K562 (cell line): ENCODE measurements around the gene ALG9. TPM values are rescaled to one million over a fixed set of nuclear protein-coding genes. Genes with fewer than 3 reads are reported as not detected.

ENCODE experiments used
- ATAC-seq: fragments of 200-7000 bp; cut with Tn5 transposase; 3 replicates; pipeline ENCODE4 v1.9.1; 2020; ENCODE audit warnings: moderate library complexity
- BruUV-seq: library from RNA; stranded (reverse); fragments of 400-500 nt; replicated peaks from 2 replicates; lab custom pipeline; 2021; lab: Mats Ljungman, UMichigan
- CTCF ChIA-PET: fragments of 300-600 bp; formaldehyde crosslinking; extraction: SDS; loops from one replicate; lab custom pipeline; 2021; ENCODE audit warnings: low intra/inter-chr PET ratio; lab: Yijun Ruan, JAX
- POLR2A ChIA-PET: fragments of 300-600, 350-650 bp; sonication (Branson Sonifier 250); formaldehyde crosslinking; extraction: SDS; loops from one replicate; lab custom pipeline; 2021; ENCODE audit warnings: antibody characterized with exemption, inconsistent platforms; lab: Yijun Ruan, JAX
- DNase-seq, 4 experiments: peaks; one replicate each; pipeline versions ENCODE4 v3.0.0 to v3.0.0-alpha.2; 2011 to 2018; ENCODE audit warnings: low spot score in 3 of 4, mixed read lengths in 3 of 4; ENCODE audit errors: extremely low read depth in 1 of 4
- FAIRE-seq: peaks from 2 replicates; lab custom pipeline; 2011; peaks lifted over from hg19 to GRCh38; lab: Jason Lieb, UNC
- H2AFZ ChIP-seq: 2 replicates; pipeline ENCODE4 v1.6.0; 2011; ENCODE audit warnings: low read depth, low read length, control low read depth, inconsistent platforms
- H3K27ac ChIP-seq: fragments of 200-600 bp; 3 replicates; pipeline ENCODE4 v1.8.0; 2011; ENCODE audit warnings: low read depth, mild to moderate bottlenecking, control low read depth, inconsistent platforms, low read length, moderate library complexity, mixed read lengths; ENCODE audit errors: extremely low read depth
- H3K27me3 ChIP-seq, 2 experiments: fragments of 300-600 bp in 1 of 2; 2 replicates in 1 of 2; 3 replicates in 1 of 2; pipeline versions ENCODE4 v1.6.0 to v1.8.0; 2011; ENCODE audit warnings: inconsistent platforms in 2 of 2, low read length in 2 of 2, mild to moderate bottlenecking in 1 of 2, mixed read lengths in 1 of 2, moderate library complexity in 1 of 2; ENCODE audit not compliant: control insufficient read depth in 2 of 2, insufficient read depth in 2 of 2
- H3K36me3 ChIP-seq: fragments of 300-600 bp; 3 replicates; pipeline ENCODE4 v1.8.0; 2011; ENCODE audit warnings: mild to moderate bottlenecking, low read length, inconsistent platforms; ENCODE audit not compliant: control insufficient read depth, insufficient read depth
- H3K4me1 ChIP-seq, 2 experiments: fragments of 200-600 bp in 1 of 2; replicated peaks in 1 of 2; 2 replicates in 1 of 2; 3 replicates in 1 of 2; pipeline versions ENCODE4 v1.5.1 to v1.8.0; 2011; ENCODE audit warnings: inconsistent platforms in 2 of 2, low read length in 2 of 2, mild to moderate bottlenecking in 1 of 2, mixed read lengths in 1 of 2, moderate library complexity in 1 of 2; ENCODE audit not compliant: control insufficient read depth in 2 of 2, insufficient read depth in 2 of 2
- H3K4me2 ChIP-seq: 2 replicates; pipeline ENCODE4 v1.6.1; 2011; ENCODE audit warnings: low read length, control low read depth, inconsistent platforms, mixed read lengths; ENCODE audit not compliant: insufficient read depth
- H3K4me3 ChIP-seq: fragments of 200-600 bp; sonication (generic), shearing (Covaris generic); 2 replicates; pipeline ENCODE4 v1.5.1; 2016; ENCODE audit warnings: control low read depth, inconsistent platforms
- H3K79me2 ChIP-seq: fragments of 200-600 bp; 3 replicates; pipeline ENCODE4 v1.8.0; 2011; ENCODE audit warnings: low read length, inconsistent platforms; ENCODE audit not compliant: control insufficient read depth, insufficient read depth
- H3K9ac ChIP-seq, 2 experiments: 2 replicates each; pipeline versions ENCODE4 v1.6.0 to v1.6.1; 2011; ENCODE audit warnings: low read depth in 2 of 2, low read length in 2 of 2, control low read depth in 1 of 2, inconsistent platforms in 1 of 2, mild to moderate bottlenecking in 1 of 2, mixed read lengths in 1 of 2; ENCODE audit not compliant: insufficient read depth in 1 of 2
- H3K9me1 ChIP-seq: one replicate; pipeline ENCODE4 v1.6.0; 2011; ENCODE audit warnings: inconsistent platforms, mild to moderate bottlenecking, low read length, moderate library complexity; ENCODE audit not compliant: control insufficient read depth, insufficient read depth
- H3K9me3 ChIP-seq: replicated peaks from 2 replicates; pipeline ENCODE4 v1.5.1; 2011; ENCODE audit warnings: low read depth, low read length, inconsistent platforms; ENCODE audit not compliant: control insufficient read depth, insufficient read depth
- H4K20me1 ChIP-seq: replicated peaks from 2 replicates; pipeline ENCODE4 v1.6.1; 2011; ENCODE audit warnings: low read length, inconsistent platforms, mixed read lengths; ENCODE audit not compliant: control insufficient read depth, insufficient read depth
- POLR2AphosphoS2 ChIP-seq: IDR thresholded peaks from 2 replicates; pipeline ENCODE4 v1.6.1; 2012; ENCODE audit warnings: low read length, improper control_type of control experiment
- ZNF764 ChIP-seq: fragments of 250-450 bp; sonication (Bioruptor Pico); IDR thresholded peaks from 2 replicates; pipeline ENCODE4 v1.4.0; 2020; ENCODE audit warnings: low read depth, mild to moderate bottlenecking, moderate library complexity
- WGBS: fragments of 100-300 bp; shearing (Covaris generic); methylation state at CpG from one replicate; pipeline ENCODE4 v1.1.6; 2016; ENCODE audit warnings: low coverage, mixed read lengths; ENCODE audit not compliant: insufficient coverage; ENCODE audit errors: missing lambda C conversion rate; 5-methylcytosine and 5-hydroxymethylcytosine counted together
- in situ Hi-C: fragments of 300-500 bp; cut with MboI; formaldehyde crosslinking; loops from 4 replicates; pipeline ENCODE4 v1.15.0; 2018; ENCODE audit warnings: inconsistent platforms, mixed read lengths
- intact Hi-C: fragments of 100-400 bp; cut with micrococcal nuclease; formaldehyde crosslinking; loops from 2 replicates; pipeline ENCODE4 v1.14.2; 2022
- polyA plus RNA-seq, 8 experiments: library from polyadenylated mRNA; depleted of rRNA in 4 of 8; stranded (reverse) in 5 of 8; unstranded in 3 of 8; fragments of >200 nt; fragmentation: Nextera tagmentation in 2 of 8; fragmentation: Illumina TruSeq in 1 of 8; extraction: Ambion mirVana in 2 of 8; extraction: Trizol in 1 of 8; gene quantifications; 2 replicates each; pipeline versions ENCODE4 v1.2.1 to v1.2.3, GENCODE V29; 2011 to 2014; ENCODE audit warnings: inconsistent platforms in 1 of 8, missing spikeins in 1 of 8
- small RNA-seq: library from RNA; depleted of rRNA; stranded (forward); fragments of <200 nt; gene quantifications from one replicate; pipeline ENCODE3, GENCODE V24; 2014
- total RNA-seq, 7 experiments: library from RNA; depleted of rRNA in 6 of 7; stranded (reverse); fragments of >200 nt in 6 of 7; fragmentation: Illumina TruSeq in 2 of 7; extraction: Trizol in 2 of 7; gene quantifications; 2 replicates each; pipeline versions ENCODE4 v1.2.1 to v1.2.3, GENCODE V29; 2011 to 2021; ENCODE audit warnings: low replicate concordance in 1 of 7

Gene ALG9
- total and polyA plus RNA-seq, 9 of the 15 experiments (the other 6 are each of a cell fraction or from before 2014, with no cell fraction given), result 11.5 to 40.5 (median 24.9) TPM

DNA sequence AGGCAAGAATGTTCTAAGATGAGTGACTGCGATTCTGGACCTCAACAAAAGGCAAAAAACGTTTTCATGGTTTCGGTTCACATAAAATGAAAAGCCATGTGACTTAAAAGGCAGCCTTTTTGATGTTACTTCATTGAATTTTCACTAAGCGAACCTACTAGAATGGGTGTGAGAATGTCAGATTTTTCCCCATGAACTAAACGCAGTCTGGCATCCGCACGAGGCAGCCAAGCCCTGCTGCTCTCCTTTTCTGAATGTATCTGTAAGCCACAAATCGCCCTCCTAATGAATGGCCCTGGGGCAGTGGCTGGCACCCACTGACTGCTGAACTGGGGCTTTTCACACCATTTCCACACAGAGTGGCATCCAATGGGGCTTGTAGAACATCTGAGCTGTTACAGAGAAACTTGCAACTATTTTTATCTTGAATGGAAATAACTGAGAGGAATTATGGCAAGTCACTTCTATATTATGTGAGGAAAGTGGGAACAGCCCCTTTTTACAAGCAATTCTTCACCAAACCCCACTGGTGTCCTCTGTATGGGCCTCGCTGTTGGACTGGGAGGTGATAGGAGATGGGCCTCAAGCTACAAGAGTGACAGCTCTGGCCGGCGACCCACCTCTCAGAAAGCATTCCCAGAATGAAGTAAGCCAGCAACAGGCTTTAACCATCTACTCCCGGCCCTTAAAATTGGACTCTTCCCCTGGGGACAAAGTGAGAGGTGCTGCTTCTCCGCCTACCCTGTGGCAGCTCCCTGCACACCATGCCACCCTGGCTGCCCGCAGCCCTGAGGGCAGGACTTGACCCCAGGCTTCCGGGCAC, 134.5 kb downstream of the ALG9 start:
- H3K9ac ChIP-seq, result peak overlapping the region in 1 of 2 experiments; percentile 56; a peak in 1 of 4 replicates
- no TSS peak for BruUV-seq
- POLR2A ChIA-PET, result interaction anchor here (0.8 kb wide), 1 partner anchor 17 kb away, joined by 3 read pairs; no protein-coding TSS in a partner anchor

More for the DNA sequence above, 134.5 kb downstream of the ALG9 start:
- Histone ChIP-seq H3K27me3 (no peaks in the 10 kb centered on the region), H3K27ac (no peak overlapping the region), H3K4me2 (no peak overlapping the region), H4K20me1 (peaks cover 4% of the 10 kb centered on the region; the same call in 1 of the 2 replicates), H3K9me1 (no peaks in the 10 kb centered on the region), H3K4me3 (no peak overlapping the region), H2AFZ (no peak overlapping the region), H3K9me3 (no peaks in the 10 kb centered on the region), H3K79me2 (no peaks in the 10 kb centered on the region), H3K36me3 (peaks cover 37% of the 10 kb centered on the region), H3K4me1 (peaks cover 0 to 8% of the 10 kb centered on the region in 2 experiments; a peak in 3 of 5 replicates)
- intact Hi-C loops (no loop called here), in situ Hi-C loops (no loop called here)
- no peak for FAIRE-seq
- TF ChIP-seq ZNF764 (CRISPR knock-in tag) (no peak), POLR2AphosphoS2 (peak; percentile 19; the same call in 1 of the 2 replicates)
- no peak for ATAC-seq
- CTCF ChIA-PET, result no interaction called here
- no peak for DNase-seq
- WGBS, result 80% methylated on average over 13 of the region's 15 CpGs

Small RNA genes lying within 50 kb of the gene (small RNA-seq; reads per million reads assigned to genes)
- gene GNG5P3 (not detected), gene RPL37AP8 (not detected)

Other genes with a start within 250 kb of the ALG9 start
Only the 7 nearest of the 12 such genes appear.
- 24.6 and 32.1 TPM in 2 replicates for gene PPP2R1B, start 105.2 kb downstream of the ALG9 start, total RNA-seq (2014; rRNA removed)
- 39.8 and 46.0 TPM in 2 replicates for gene PPP2R1B, start 105.2 kb downstream of the ALG9 start, total RNA-seq (2014; rRNA removed; fragmentation: Illumina TruSeq; extraction: Trizol)
- gene PPP2R1B, start 105.2 kb downstream of the ALG9 start, total RNA-seq (2015; rRNA removed; fragmentation: Illumina TruSeq; extraction: Trizol), result 25.1 and 30.4 TPM in 2 replicates
- gene PPP2R1B, start 105.2 kb downstream of the ALG9 start, total RNA-seq (2021), result 57.3 and 57.4 TPM in 2 replicates
- 33.4 and 48.4 TPM in 2 replicates for gene PPP2R1B, start 105.2 kb downstream of the ALG9 start, polyA plus RNA-seq (2011; rRNA removed)
- 36.4 and 39.4 TPM in 2 replicates for gene PPP2R1B, start 105.2 kb downstream of the ALG9 start, polyA plus RNA-seq (2014; fragmentation: Illumina TruSeq; extraction: Trizol)
- gene PPP2R1B, start 105.2 kb downstream of the ALG9 start, polyA plus RNA-seq (2014; fragmentation: Nextera tagmentation; extraction: Ambion mirVana), result 10 to 100 TPM; 50.9 to 68.5 TPM
- 24.7 and 31.5 TPM in 2 replicates for gene PPP2R1B, start 105.2 kb downstream of the ALG9 start, polyA plus RNA-seq (2014; rRNA removed)
- 3.3 and 4.3 TPM in 2 replicates for gene FDXACB1, start 7.6 kb upstream of the ALG9 start, total RNA-seq (2014; rRNA removed)
- 7.1 and 7.8 TPM in 2 replicates for gene FDXACB1, start 7.6 kb upstream of the ALG9 start, total RNA-seq (2014; rRNA removed; fragmentation: Illumina TruSeq; extraction: Trizol)
- gene FDXACB1, start 7.6 kb upstream of the ALG9 start, total RNA-seq (2015; rRNA removed; fragmentation: Illumina TruSeq; extraction: Trizol), result 6.3 and 6.5 TPM in 2 replicates
- gene FDXACB1, start 7.6 kb upstream of the ALG9 start, total RNA-seq (2021), result 4.3 and 4.7 TPM in 2 replicates
- gene FDXACB1, start 7.6 kb upstream of the ALG9 start, polyA plus RNA-seq (2011; rRNA removed), result 4.7 and 5.3 TPM in 2 replicates
- 4.4 and 4.6 TPM in 2 replicates for gene FDXACB1, start 7.6 kb upstream of the ALG9 start, polyA plus RNA-seq (2014; fragmentation: Illumina TruSeq; extraction: Trizol)
- 1 to 10 TPM; 7.4 to 7.5 TPM for gene FDXACB1, start 7.6 kb upstream of the ALG9 start, polyA plus RNA-seq (2014; fragmentation: Nextera tagmentation; extraction: Ambion mirVana)
- 3.2 and 3.9 TPM in 2 replicates for gene FDXACB1, start 7.6 kb upstream of the ALG9 start, polyA plus RNA-seq (2014; rRNA removed)
- gene CFAP68, start 8.0 kb upstream of the ALG9 start, total RNA-seq (2014; rRNA removed), result 27.9 and 29.9 TPM in 2 replicates
- 37.0 and 40.8 TPM in 2 replicates for gene CFAP68, start 8.0 kb upstream of the ALG9 start, total RNA-seq (2014; rRNA removed; fragmentation: Illumina TruSeq; extraction: Trizol)
- gene CFAP68, start 8.0 kb upstream of the ALG9 start, total RNA-seq (2015; rRNA removed; fragmentation: Illumina TruSeq; extraction: Trizol), result 43.7 and 45.1 TPM in 2 replicates
- gene CFAP68, start 8.0 kb upstream of the ALG9 start, total RNA-seq (2021), result 20.5 and 22.8 TPM in 2 replicates
- gene CFAP68, start 8.0 kb upstream of the ALG9 start, polyA plus RNA-seq (2011; rRNA removed), result 72.3 and 82.3 TPM in 2 replicates
- 58.4 and 64.8 TPM in 2 replicates for gene CFAP68, start 8.0 kb upstream of the ALG9 start, polyA plus RNA-seq (2014; fragmentation: Illumina TruSeq; extraction: Trizol)
- 10 to 100 TPM; 71.6 to 71.7 TPM for gene CFAP68, start 8.0 kb upstream of the ALG9 start, polyA plus RNA-seq (2014; fragmentation: Nextera tagmentation; extraction: Ambion mirVana)
- 48.0 and 52.5 TPM in 2 replicates for gene CFAP68, start 8.0 kb upstream of the ALG9 start, polyA plus RNA-seq (2014; rRNA removed)
- gene CRYAB, start 40.2 kb upstream of the ALG9 start, total RNA-seq (2014; rRNA removed), result 2.0 and 3.6 TPM in 2 replicates
- 3.0 and 3.1 TPM in 2 replicates for gene CRYAB, start 40.2 kb upstream of the ALG9 start, total RNA-seq (2014; rRNA removed; fragmentation: Illumina TruSeq; extraction: Trizol)
- gene CRYAB, start 40.2 kb upstream of the ALG9 start, total RNA-seq (2015; rRNA removed; fragmentation: Illumina TruSeq; extraction: Trizol), result 0.83 and 1.3 TPM in 2 replicates
- gene CRYAB, start 40.2 kb upstream of the ALG9 start, total RNA-seq (2021), result 3.6 and 3.7 TPM in 2 replicates
- gene CRYAB, start 40.2 kb upstream of the ALG9 start, polyA plus RNA-seq (2011; rRNA removed), result 1.5 and 2.3 TPM in 2 replicates
- 5.2 and 5.9 TPM in 2 replicates for gene CRYAB, start 40.2 kb upstream of the ALG9 start, polyA plus RNA-seq (2014; fragmentation: Illumina TruSeq; extraction: Trizol)
- gene CRYAB, start 40.2 kb upstream of the ALG9 start, polyA plus RNA-seq (2014; fragmentation: Nextera tagmentation; extraction: Ambion mirVana), result 1 to 10 TPM; 6.5 to 7.5 TPM
- 1.2 and 2.7 TPM in 2 replicates for gene CRYAB, start 40.2 kb upstream of the ALG9 start, polyA plus RNA-seq (2014; rRNA removed)
- gene HSPB2, start 41.2 kb upstream of the ALG9 start, total RNA-seq (2014; rRNA removed), result not detected in 2 replicates
- 0.11 TPM in 1 of 2 replicates, not detected in the other for gene HSPB2, start 41.2 kb upstream of the ALG9 start, total RNA-seq (2014; rRNA removed; fragmentation: Illumina TruSeq; extraction: Trizol)
- not detected in 2 replicates for gene HSPB2, start 41.2 kb upstream of the ALG9 start, total RNA-seq (2015; rRNA removed; fragmentation: Illumina TruSeq; extraction: Trizol)
- 0.31 TPM in 1 of 2 replicates, not detected in the other for gene HSPB2, start 41.2 kb upstream of the ALG9 start, total RNA-seq (2021)
- 0.11 and 0.35 TPM in 2 replicates for gene HSPB2, start 41.2 kb upstream of the ALG9 start, polyA plus RNA-seq (2011; rRNA removed)
- gene HSPB2, start 41.2 kb upstream of the ALG9 start, polyA plus RNA-seq (2014; fragmentation: Illumina TruSeq; extraction: Trizol), result 0.12 TPM in 1 of 2 replicates, not detected in the other
- gene HSPB2, start 41.2 kb upstream of the ALG9 start, polyA plus RNA-seq (2014; fragmentation: Nextera tagmentation; extraction: Ambion mirVana), result under 1 TPM in 1 of 2 experiments, not detected in 1; 0.06 TPM
- gene HSPB2, start 41.2 kb upstream of the ALG9 start, polyA plus RNA-seq (2014; rRNA removed), result not detected in 2 replicates
- gene C11orf52, start 47.3 kb upstream of the ALG9 start, total RNA-seq (2014; rRNA removed), result 0.32 and 1.4 TPM in 2 replicates
- 0.64 and 1.0 TPM in 2 replicates for gene C11orf52, start 47.3 kb upstream of the ALG9 start, total RNA-seq (2014; rRNA removed; fragmentation: Illumina TruSeq; extraction: Trizol)
- 0.72 and 0.87 TPM in 2 replicates for gene C11orf52, start 47.3 kb upstream of the ALG9 start, total RNA-seq (2015; rRNA removed; fragmentation: Illumina TruSeq; extraction: Trizol)
- 0.29 and 0.69 TPM in 2 replicates for gene C11orf52, start 47.3 kb upstream of the ALG9 start, total RNA-seq (2021)
- 1.3 and 2.5 TPM in 2 replicates for gene C11orf52, start 47.3 kb upstream of the ALG9 start, polyA plus RNA-seq (2011; rRNA removed)
- gene C11orf52, start 47.3 kb upstream of the ALG9 start, polyA plus RNA-seq (2014; fragmentation: Illumina TruSeq; extraction: Trizol), result 1.7 and 2.2 TPM in 2 replicates
- 1 to 10 TPM; 1.8 to 2.9 TPM for gene C11orf52, start 47.3 kb upstream of the ALG9 start, polyA plus RNA-seq (2014; fragmentation: Nextera tagmentation; extraction: Ambion mirVana)
- 0.77 and 0.84 TPM in 2 replicates for gene C11orf52, start 47.3 kb upstream of the ALG9 start, polyA plus RNA-seq (2014; rRNA removed)
- gene DIXDC1, start 65.8 kb upstream of the ALG9 start, total RNA-seq (2014; rRNA removed), result 4.0 and 4.5 TPM in 2 replicates
- gene DIXDC1, start 65.8 kb upstream of the ALG9 start, total RNA-seq (2014; rRNA removed; fragmentation: Illumina TruSeq; extraction: Trizol), result 8.4 and 8.7 TPM in 2 replicates
- 9.6 and 10.8 TPM in 2 replicates for gene DIXDC1, start 65.8 kb upstream of the ALG9 start, total RNA-seq (2015; rRNA removed; fragmentation: Illumina TruSeq; extraction: Trizol)
- 7.0 and 8.1 TPM in 2 replicates for gene DIXDC1, start 65.8 kb upstream of the ALG9 start, total RNA-seq (2021)
- gene DIXDC1, start 65.8 kb upstream of the ALG9 start, polyA plus RNA-seq (2011; rRNA removed), result 6.8 and 7.2 TPM in 2 replicates
- gene DIXDC1, start 65.8 kb upstream of the ALG9 start, polyA plus RNA-seq (2014; fragmentation: Illumina TruSeq; extraction: Trizol), result 4.7 and 7.4 TPM in 2 replicates
- 1 to 10 TPM; 2.5 to 2.6 TPM for gene DIXDC1, start 65.8 kb upstream of the ALG9 start, polyA plus RNA-seq (2014; fragmentation: Nextera tagmentation; extraction: Ambion mirVana)
- gene DIXDC1, start 65.8 kb upstream of the ALG9 start, polyA plus RNA-seq (2014; rRNA removed), result 3.8 and 4.7 TPM in 2 replicates